ENCODE data around the gene MSI2. TPM values are rescaled to one million over a fixed set of nuclear protein-coding genes. Genes with fewer than 3 reads are reported as not detected.

MSI2 gene
- total and polyA plus RNA-seq, 7 experiments from 2014 or later = 3.3 to 169 (median 125) TPM

GRCh38 chr17:57640079-57640478, 383.8 kb downstream of the MSI2 start:
- ChIA-PET POLR2A (no interaction called here), CTCF (interaction anchor here (0.8 kb wide), 1 partner anchor 42 kb away, joined by 3 read pairs; no protein-coding TSS in a partner anchor)
- no peaks in the 10 kb centered on the region for H3K27me3 Mint-ChIP-seq
- DNase-seq (no peak), ATAC-seq (no peak)
- H3K4me3 Mint-ChIP-seq = no peak overlapping the region
- Histone ChIP-seq H3K27me3 (ENCODE audit: control insufficient read depth in 2 of 2, insufficient read depth in 2 of 2, low read length in 2 of 2) (no peaks in the 10 kb centered on the region), H3K4me3 (ENCODE audit: low read length) (no peak overlapping the region), H3K4me1 (ENCODE audit: control insufficient read depth in 2 of 2, insufficient read depth in 2 of 2, low read length in 2 of 2) (no peaks in the 10 kb centered on the region), H3K9me3 (ENCODE audit: control insufficient read depth in 2 of 3, low read length in 3 of 3) (no peaks in the 10 kb centered on the region), H3K36me3 (ENCODE audit: control insufficient read depth in 2 of 3, insufficient read depth in 3 of 3, low read length in 3 of 3) (peaks cover 0 to 30% (median 0%) of the 10 kb centered on the region in 3 experiments), H3K27ac (ENCODE audit: low read depth, low read length) (no peak overlapping the region)
- H3K36me3 Mint-ChIP-seq = peaks cover 5 to 25% (median 9%) of the 10 kb centered on the region in 5 donors
- H3K27ac Mint-ChIP-seq = peak overlapping the region in 1 of 9 donors; percentile 43
- H3K9me3 Mint-ChIP-seq = peaks cover 0 to 1% (median 0%) of the 10 kb centered on the region in 11 donors
- peaks cover 0 to 9% (median 5%) of the 10 kb centered on the region in 7 donors for H3K4me1 Mint-ChIP-seq
- intact Hi-C loops (cut with micrococcal nuclease) = no loop called here

GRCh38 chr17:57641761-57642160, 385.4 kb downstream of the MSI2 start:
- H3K27ac Mint-ChIP-seq = peak overlapping the region in 4 of 9 donors; percentile 1 to 62 (median 46)
- no peaks in the 10 kb centered on the region for H3K9me3 ChIP-seq (ENCODE audit: control insufficient read depth in 2 of 3, low read length in 3 of 3)
- ChIA-PET POLR2A (no interaction called here), CTCF (no interaction called here)
- no peak overlapping the region for H3K4me3 Mint-ChIP-seq
- no peaks in the 10 kb centered on the region for H3K27me3 Mint-ChIP-seq
- H3K27me3 ChIP-seq (ENCODE audit: control insufficient read depth in 2 of 2, insufficient read depth in 2 of 2, low read length in 2 of 2) = no peaks in the 10 kb centered on the region
- no peak overlapping the region for H3K4me3 ChIP-seq (ENCODE audit: low read length)
- ATAC-seq (no peak), DNase-seq (no peak)
- peaks cover 0 to 10% (median 7%) of the 10 kb centered on the region in 7 donors for H3K4me1 Mint-ChIP-seq
- peaks cover 0 to 1% (median 0%) of the 10 kb centered on the region in 11 donors for H3K9me3 Mint-ChIP-seq
- intact Hi-C loops (cut with micrococcal nuclease) = no loop called here
- H3K36me3 Mint-ChIP-seq = peaks cover 5 to 22% (median 8%) of the 10 kb centered on the region in 5 donors
- no peak overlapping the region for H3K27ac ChIP-seq (ENCODE audit: low read depth, low read length)
- no peaks in the 10 kb centered on the region for H3K4me1 ChIP-seq (ENCODE audit: control insufficient read depth in 2 of 2, insufficient read depth in 2 of 2, low read length in 2 of 2)
- peaks cover 0 to 16% (median 0%) of the 10 kb centered on the region in 3 experiments for H3K36me3 ChIP-seq (ENCODE audit: control insufficient read depth in 2 of 3, insufficient read depth in 3 of 3, low read length in 3 of 3)

DNA sequence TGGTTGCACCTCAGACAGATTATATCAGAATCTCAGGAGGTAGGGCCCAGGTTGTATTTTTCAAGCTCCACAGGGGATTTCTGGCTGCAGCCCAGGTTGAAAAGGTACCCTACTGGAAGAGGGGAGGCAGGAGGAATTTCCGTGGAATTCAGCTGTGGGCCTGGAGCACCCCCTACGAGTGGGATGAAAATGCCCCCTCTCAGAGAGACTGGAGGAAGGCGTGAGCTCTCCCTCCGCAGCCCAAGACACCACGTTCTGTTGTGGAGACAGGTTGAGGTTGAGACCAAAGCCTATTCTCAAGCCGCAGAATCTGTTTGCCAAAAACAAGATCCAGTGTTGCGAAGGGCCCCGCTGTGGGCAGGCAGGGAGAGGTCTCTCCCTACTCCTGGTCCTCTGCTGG, 386.7 kb downstream of the MSI2 start:
- Mint-ChIP-seq H3K9me3 (peaks cover 0 to 1% (median 0%) of the 10 kb centered on the region in 11 donors), H3K27ac (no peak overlapping the region), H3K4me3 (no peak overlapping the region), H3K4me1 (peaks cover 0 to 10% (median 7%) of the 10 kb centered on the region in 7 donors), H3K27me3 (no peaks in the 10 kb centered on the region), H3K36me3 (peaks cover 3 to 16% (median 6%) of the 10 kb centered on the region in 5 donors)
- Histone ChIP-seq H3K36me3 (ENCODE audit: control insufficient read depth in 2 of 3, insufficient read depth in 3 of 3, low read length in 3 of 3) (peaks cover 0 to 4% (median 0%) of the 10 kb centered on the region in 3 experiments), H3K4me1 (ENCODE audit: control insufficient read depth in 2 of 2, insufficient read depth in 2 of 2, low read length in 2 of 2) (no peaks in the 10 kb centered on the region), H3K27ac (ENCODE audit: low read depth, low read length) (no peak overlapping the region), H3K9me3 (ENCODE audit: control insufficient read depth in 2 of 3, low read length in 3 of 3) (no peaks in the 10 kb centered on the region), H3K4me3 (ENCODE audit: low read length) (no peak overlapping the region), H3K27me3 (ENCODE audit: control insufficient read depth in 2 of 2, insufficient read depth in 2 of 2, low read length in 2 of 2) (no peaks in the 10 kb centered on the region)
- no peak for DNase-seq
- POLR2A ChIA-PET = interaction anchor here (1.1 kb wide), 1 partner anchor 26 kb away, joined by 3 read pairs; no protein-coding TSS in a partner anchor
- ATAC-seq = no peak
- intact Hi-C loops (cut with micrococcal nuclease) = no loop called here
- CTCF ChIA-PET = no interaction called here

GRCh38 chr17:57644326-57644725, 388.0 kb downstream of the MSI2 start:
- H3K9me3 Mint-ChIP-seq = peaks cover 0 to 1% (median 0%) of the 10 kb centered on the region in 11 donors
- POLR2A ChIA-PET = no interaction called here
- CTCF ChIA-PET = no interaction called here
- no peak overlapping the region for H3K4me3 Mint-ChIP-seq
- H3K27me3 ChIP-seq (ENCODE audit: control insufficient read depth in 2 of 2, insufficient read depth in 2 of 2, low read length in 2 of 2) = no peaks in the 10 kb centered on the region
- no peaks in the 10 kb centered on the region for H3K9me3 ChIP-seq (ENCODE audit: control insufficient read depth in 2 of 3, low read length in 3 of 3)
- peaks cover 1 to 16% (median 6%) of the 10 kb centered on the region in 5 donors for H3K36me3 Mint-ChIP-seq
- intact Hi-C loops (cut with micrococcal nuclease) = no loop called here
- H3K27me3 Mint-ChIP-seq = no peaks in the 10 kb centered on the region
- ATAC-seq (no peak), DNase-seq (no peak)
- H3K4me1 Mint-ChIP-seq = peaks cover 0 to 10% (median 7%) of the 10 kb centered on the region in 7 donors
- H3K27ac Mint-ChIP-seq = no peak overlapping the region
- H3K4me1 ChIP-seq (ENCODE audit: control insufficient read depth in 2 of 2, insufficient read depth in 2 of 2, low read length in 2 of 2) = no peaks in the 10 kb centered on the region
- H3K27ac ChIP-seq (ENCODE audit: low read depth, low read length) = no peak overlapping the region
- no peak overlapping the region for H3K4me3 ChIP-seq (ENCODE audit: low read length)
- peaks cover 0 to 5% (median 0%) of the 10 kb centered on the region in 3 experiments for H3K36me3 ChIP-seq (ENCODE audit: control insufficient read depth in 2 of 3, insufficient read depth in 3 of 3, low read length in 3 of 3)

- Histone ChIP-seq H3K36me3 (ENCODE audit: control insufficient read depth in 2 of 3, insufficient read depth in 3 of 3, low read length in 3 of 3) (peaks cover 0 to 5% (median 0%) of the 10 kb centered on the region in 3 experiments), H3K9me3 (ENCODE audit: control insufficient read depth in 2 of 3, low read length in 3 of 3) (no peaks in the 10 kb centered on the region), H3K4me3 (ENCODE audit: low read length) (no peak overlapping the region), H3K4me1 (ENCODE audit: control insufficient read depth in 2 of 2, insufficient read depth in 2 of 2, low read length in 2 of 2) (no peaks in the 10 kb centered on the region), H3K27ac (ENCODE audit: low read depth, low read length) (no peak overlapping the region), H3K27me3 (ENCODE audit: control insufficient read depth in 2 of 2, insufficient read depth in 2 of 2, low read length in 2 of 2) (no peaks in the 10 kb centered on the region)
- H3K9me3 Mint-ChIP-seq = peaks cover 0 to 1% (median 0%) of the 10 kb centered on the region in 11 donors
- H3K27me3 Mint-ChIP-seq = no peaks in the 10 kb centered on the region
- CTCF ChIA-PET = interaction anchor here (0.6 to 0.7 kb wide), 2 partner anchors 351 to 1102 kb away, joined by 3 read pairs; no protein-coding TSS in a partner anchor
- POLR2A ChIA-PET = no interaction called here
- DNase-seq (no peak), ATAC-seq (peak; percentile 60)
- H3K27ac Mint-ChIP-seq = peak overlapping the region in 2 of 9 donors; percentile 69 to 73
- intact Hi-C loops (cut with micrococcal nuclease) = no loop called here
- H3K36me3 Mint-ChIP-seq = peaks cover 1 to 18% (median 6%) of the 10 kb centered on the region in 5 donors
- H3K4me1 Mint-ChIP-seq = peaks cover 0 to 10% (median 4%) of the 10 kb centered on the region in 7 donors
- H3K4me3 Mint-ChIP-seq = no peak overlapping the region
These were observed 389.8 kb downstream of the MSI2 start for GRCh38 chr17:57645950-57646665.

GRCh38 chr17:57648720-57649119, 392.4 kb downstream of the MSI2 start:
- no peak overlapping the region for H3K27ac Mint-ChIP-seq
- no peaks in the 10 kb centered on the region for H3K27me3 Mint-ChIP-seq
- intact Hi-C loops (cut with micrococcal nuclease) = no loop called here
- Histone ChIP-seq H3K4me1 (ENCODE audit: control insufficient read depth in 2 of 2, insufficient read depth in 2 of 2, low read length in 2 of 2) (no peaks in the 10 kb centered on the region), H3K27me3 (ENCODE audit: control insufficient read depth in 2 of 2, insufficient read depth in 2 of 2, low read length in 2 of 2) (no peaks in the 10 kb centered on the region), H3K36me3 (ENCODE audit: control insufficient read depth in 2 of 3, insufficient read depth in 3 of 3, low read length in 3 of 3) (peaks cover 0 to 18% (median 0%) of the 10 kb centered on the region in 3 experiments), H3K27ac (ENCODE audit: low read depth, low read length) (no peak overlapping the region), H3K4me3 (ENCODE audit: low read length) (no peak overlapping the region), H3K9me3 (ENCODE audit: control insufficient read depth in 2 of 3, low read length in 3 of 3) (no peaks in the 10 kb centered on the region)
- peaks cover 1 to 14% (median 8%) of the 10 kb centered on the region in 5 donors for H3K36me3 Mint-ChIP-seq
- ChIA-PET CTCF (no interaction called here), POLR2A (no interaction called here)
- peaks cover 0 to under 1% (median 0%) of the 10 kb centered on the region in 11 donors for H3K9me3 Mint-ChIP-seq
- no peak for DNase-seq
- no peak for ATAC-seq
- no peak overlapping the region for H3K4me3 Mint-ChIP-seq
- peaks cover 0 to 7% (median 0%) of the 10 kb centered on the region in 7 donors for H3K4me1 Mint-ChIP-seq

Measured in naive thymus-derived CD4-positive, alpha-beta T cell (primary cell).